ENCODE data around the gene TP53BP2. TPM values are rescaled to one million over a fixed set of nuclear protein-coding genes. Genes with fewer than 3 reads are reported as not detected.

Gene TP53BP2
- total RNA-seq, 1 experiment from 2014 or later, result 38.2 TPM

DNA sequence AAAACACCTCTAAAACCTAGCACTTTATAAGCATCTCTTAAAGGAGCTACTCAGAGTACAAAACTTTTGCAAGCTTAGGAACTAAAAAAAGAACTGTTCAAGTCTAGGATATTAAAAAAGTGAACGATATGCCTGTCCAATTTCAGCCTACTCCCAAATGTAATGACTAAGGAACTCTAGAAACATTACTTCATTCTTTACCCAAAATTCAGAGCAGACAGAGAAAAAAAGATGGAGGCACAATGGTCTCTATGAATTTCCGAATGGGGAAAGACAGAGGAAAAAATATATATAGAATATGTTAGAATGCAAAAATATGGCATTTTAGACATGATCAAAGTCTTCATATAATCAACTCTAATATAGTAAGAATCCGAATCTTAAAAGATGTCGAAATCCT, 61.2 kb downstream of the TP53BP2 start:
- Histone ChIP-seq H3K4me3 (replicated peaks in 1 of 2; ENCODE audit: low read depth in 1 of 2, low read length in 2 of 2) (no peak overlapping the region), H3K9me3 (ENCODE audit: control insufficient read depth in 1 of 2, insufficient read depth in 1 of 2, low read depth in 1 of 2, low read length in 2 of 2) (no peaks in the 10 kb centered on the region), H3K27me3 (ENCODE audit: insufficient read depth, low read length) (no peaks in the 10 kb centered on the region), H4K20me1 (ENCODE audit: insufficient read depth) (no peaks in the 10 kb centered on the region), H3K27ac (ENCODE audit: low read depth, low read length) (no peak overlapping the region), H3K79me2 (ENCODE audit: insufficient read depth, low read length) (no peaks in the 10 kb centered on the region), H3K9me2 (ENCODE audit: insufficient read depth) (no peaks in the 10 kb centered on the region), H3K4me1 (ENCODE audit: control insufficient read depth in 1 of 2, insufficient read depth in 2 of 2, low read length in 2 of 2) (no peaks in the 10 kb centered on the region), H3K4me2 (ENCODE audit: low read length) (no peak overlapping the region), H2AFZ (ENCODE audit: low read depth, low read length, poor library complexity, severe bottlenecking) (no peak overlapping the region), H3K36me3 (ENCODE audit: control insufficient read depth in 1 of 2, insufficient read depth in 2 of 2, low read length in 2 of 2) (peaks cover 4% of the 10 kb centered on the region in 2 experiments; a peak in 3 of 4 replicates), H3K9ac (ENCODE audit: low read length) (no peak overlapping the region)
- intact Hi-C loops (cut with micrococcal nuclease), result no loop called here
- TF ChIP-seq CEBPB (IDR thresholded peaks at IDR 0.05; ENCODE audit: low read depth) (no peak), EGR1 (IDR thresholded peaks at IDR 0.05; ENCODE audit: low read depth) (no peak), FOSL1 (IDR thresholded peaks at IDR 0.05; ENCODE audit: low read depth) (no peak), SRF (IDR thresholded peaks at IDR 0.05; ENCODE audit: low read depth) (no peak), SIN3A (IDR thresholded peaks at IDR 0.05; ENCODE audit: low read depth) (no peak), POLR2A (IDR thresholded peaks at IDR 0.05; ENCODE audit: borderline replicate concordance, extremely low read depth, insufficient read depth, insufficient read length) (no peak), ELF1 (IDR thresholded peaks at IDR 0.05; ENCODE audit: borderline replicate concordance, low read depth) (no peak)
- CTCF ChIA-PET, result no interaction called here
- ATAC-seq (no peak), DNase-seq (ENCODE audit: low read depth, low spot score) (no peak)
- no TSS peak for BruUV-seq (replicated peaks)
- POLR2A ChIA-PET, result no interaction called here
- RAD21 ChIA-PET (ENCODE audit: low non-redundant PET in 1 of 2, low total read pairs in 2 of 2, uncharacterized antibody in 2 of 2, unreplicated experiment in 2 of 2), result no interaction called here

DNA sequence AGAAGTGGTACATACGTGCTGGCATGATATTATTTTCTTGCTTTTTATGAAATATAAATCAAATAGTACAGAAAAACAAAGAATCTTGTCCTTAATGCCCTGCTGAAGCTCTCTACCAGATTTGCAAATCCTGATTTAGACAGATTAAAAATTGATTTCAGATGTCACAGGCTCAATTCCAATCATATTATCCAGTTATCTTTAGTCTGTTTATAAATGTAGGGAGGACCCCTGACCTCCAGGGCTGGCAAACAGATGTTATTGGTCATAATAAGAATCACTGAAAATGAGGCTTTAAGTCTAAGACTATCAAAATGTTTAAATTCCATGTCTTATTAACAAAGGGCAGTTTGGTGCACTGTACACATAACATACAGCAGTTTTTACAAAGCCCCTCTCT, 62.1 kb downstream of the TP53BP2 start:
- ChIA-PET POLR2A (no interaction called here), RAD21 (ENCODE audit: low non-redundant PET in 1 of 2, low total read pairs in 2 of 2, uncharacterized antibody in 2 of 2, unreplicated experiment in 2 of 2) (no interaction called here), CTCF (no interaction called here)
- intact Hi-C loops (cut with micrococcal nuclease), result no loop called here
- no peak for ATAC-seq
- TF ChIP-seq FOSL1 (IDR thresholded peaks at IDR 0.05; ENCODE audit: low read depth) (no peak), SIN3A (IDR thresholded peaks at IDR 0.05; ENCODE audit: low read depth) (no peak), SRF (IDR thresholded peaks at IDR 0.05; ENCODE audit: low read depth) (no peak), ZFX (IDR thresholded peaks at IDR 0.05) (no peak), ELF1 (IDR thresholded peaks at IDR 0.05; ENCODE audit: borderline replicate concordance, low read depth) (no peak), EGR1 (IDR thresholded peaks at IDR 0.05; ENCODE audit: low read depth) (no peak), CEBPB (IDR thresholded peaks at IDR 0.05; ENCODE audit: low read depth) (no peak)
- Histone ChIP-seq H4K20me1 (ENCODE audit: insufficient read depth) (no peaks in the 10 kb centered on the region), H3K79me2 (ENCODE audit: insufficient read depth, low read length) (no peaks in the 10 kb centered on the region), H3K4me3 (replicated peaks in 1 of 2; ENCODE audit: low read depth in 1 of 2, low read length in 2 of 2) (no peak overlapping the region), H3K9ac (ENCODE audit: low read length) (no peak overlapping the region), H3K36me3 (ENCODE audit: control insufficient read depth in 1 of 2, insufficient read depth in 2 of 2, low read length in 2 of 2) (peaks cover 8 to 10% of the 10 kb centered on the region in 2 experiments; a peak in 3 of 4 replicates), H3K9me3 (ENCODE audit: control insufficient read depth in 1 of 2, insufficient read depth in 1 of 2, low read depth in 1 of 2, low read length in 2 of 2) (no peaks in the 10 kb centered on the region), H3K4me1 (ENCODE audit: control insufficient read depth in 1 of 2, insufficient read depth in 2 of 2, low read length in 2 of 2) (no peaks in the 10 kb centered on the region), H2AFZ (ENCODE audit: low read depth, low read length, poor library complexity, severe bottlenecking) (no peak overlapping the region), H3K27me3 (ENCODE audit: insufficient read depth, low read length) (no peaks in the 10 kb centered on the region), H3K27ac (ENCODE audit: low read depth, low read length) (no peak overlapping the region), H3K9me2 (ENCODE audit: insufficient read depth) (no peaks in the 10 kb centered on the region), H3K4me2 (ENCODE audit: low read length) (no peak overlapping the region)
- DNase-seq (ENCODE audit: low read depth, low spot score), result no peak
- no TSS peak for BruUV-seq (replicated peaks)

Measured in HCT116 (cell line).